Endodermal cell (in vitro differentiated cells): ENCODE results near the gene FCSK. TPM values are rescaled to one million over a fixed set of nuclear protein-coding genes. Genes with fewer than 3 reads are reported as not detected.
A peak's percentile ranks its signal among the peaks of the same experiment; 100 is the strongest.

ENCODE experiments used
- DNase-seq: peaks from one replicate; pipeline ENCODE4 v3.0.0-alpha.2; 2017
- H3K27ac ChIP-seq: 2 replicates; pipeline ENCODE4 v1.5.1; 2013; ENCODE audit warnings: mild to moderate bottlenecking, low read depth, low read length, moderate library complexity
- H3K27me3 ChIP-seq: 2 replicates; pipeline ENCODE4 v1.6.1; 2013; ENCODE audit warnings: mild to moderate bottlenecking, low read length, moderate library complexity; ENCODE audit not compliant: insufficient read depth, control insufficient read depth, poor library complexity, severe bottlenecking
- H3K36me3 ChIP-seq: 2 replicates; pipeline ENCODE4 v1.7.0; 2013; ENCODE audit warnings: mild to moderate bottlenecking, low read length, moderate library complexity; ENCODE audit not compliant: control insufficient read depth, insufficient read depth
- H3K4me1 ChIP-seq: one replicate; pipeline ENCODE4 v1.7.0; 2013; ENCODE audit warnings: low read length; ENCODE audit not compliant: control insufficient read depth, insufficient read depth
- H3K4me3 ChIP-seq: 2 replicates; pipeline ENCODE4 v1.5.1; 2013; ENCODE audit warnings: mild to moderate bottlenecking, low read length, moderate library complexity
- H3K9ac ChIP-seq: 2 replicates; pipeline ENCODE4 v1.6.1; 2013; ENCODE audit warnings: mild to moderate bottlenecking, low read length, moderate library complexity; ENCODE audit not compliant: poor library complexity, severe bottlenecking; ENCODE audit errors: extremely low read depth
- H3K9me3 ChIP-seq: 2 replicates; pipeline ENCODE4 v1.6.1; 2013; ENCODE audit warnings: mild to moderate bottlenecking, low read length, moderate library complexity; ENCODE audit not compliant: control insufficient read depth
- H3K27ac Mint-ChIP-seq: 2 replicates; pipeline ENCODE4 v1.8.0; 2020; ENCODE audit warnings: mixed read lengths
- H3K27me3 Mint-ChIP-seq: 2 replicates; pipeline ENCODE4 v1.8.0; 2021; ENCODE audit warnings: mild to moderate bottlenecking, mixed read lengths; ENCODE audit not compliant: insufficient read depth
- H3K36me3 Mint-ChIP-seq: 2 replicates; pipeline ENCODE4 v1.8.0; 2020; ENCODE audit warnings: low read depth, mixed read lengths
- H3K4me1 Mint-ChIP-seq: 2 replicates; pipeline ENCODE4 v1.8.0; 2020; ENCODE audit warnings: mixed read lengths
- H3K4me3 Mint-ChIP-seq: 2 replicates; pipeline ENCODE4 v1.8.0; 2020; ENCODE audit warnings: mild to moderate bottlenecking, moderate library complexity, mixed read lengths
- H3K9me3 Mint-ChIP-seq: 2 replicates; pipeline ENCODE4 v1.8.0; 2020; ENCODE audit warnings: mild to moderate bottlenecking, mixed read lengths
- WGBS, 2 experiments: methylation state at CpG; one replicate each; pipeline versions ENCODE4 v1.1.5 to v1.1.7; 2013; ENCODE audit warnings: missing lambda C conversion rate in 2 of 2, mixed read lengths in 1 of 2; ENCODE audit not compliant: insufficient coverage in 1 of 2, insufficient read length in 1 of 2; 5-methylcytosine and 5-hydroxymethylcytosine counted together
- total RNA-seq, 2 donors: library from RNA; stranded (reverse); fragmentation: NEBNext Ultra II Directional in 1 of 2; extraction: Animal tissue kit (Norgen Biotek cat#: 25700) in 1 of 2; gene quantifications; 2 replicates in 1 of 2; 3 replicates in 1 of 2; pipeline ENCODE4 v1.2.1, GENCODE V29; 2021
- TF ChIP-seq, protein P1 (sequence below): fragments of 200-600 bp; sonication (generic); conservative IDR thresholded peaks from 2 replicates; pipeline ENCODE4 v1.5.0; 2021; ENCODE audit warnings: antibody characterized with exemption, mild to moderate bottlenecking

Gene FCSK
- total RNA-seq, 2 donors from 2014 or later = 18.7 to 19.5 TPM

DNA sequence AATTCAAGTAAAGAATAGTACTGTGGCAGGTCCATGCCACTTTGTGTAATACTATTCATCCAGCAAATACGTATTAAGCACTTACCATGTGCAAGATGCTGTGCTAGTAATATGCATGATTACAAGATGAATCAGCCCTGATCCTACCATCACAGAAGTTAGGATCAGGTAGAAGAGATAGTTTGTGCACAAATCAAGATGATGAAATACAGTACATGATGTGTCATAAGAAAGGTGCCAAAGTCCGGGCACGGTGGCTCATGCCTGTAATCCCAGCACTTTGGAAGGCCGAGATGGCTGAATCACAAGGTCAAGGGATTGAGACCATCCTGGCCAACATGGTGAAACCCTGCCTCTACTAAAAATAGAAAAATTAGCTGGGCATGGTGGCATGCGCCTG is 58.1 kb downstream of the FCSK start:
- Histone ChIP-seq H3K9me3 (no peaks in the 10 kb centered on the region), H3K27ac (no peak overlapping the region), H3K4me1 (no peaks in the 10 kb centered on the region), H3K4me3 (no peak overlapping the region), H3K36me3 (peaks cover 76% of the 10 kb centered on the region), H3K9ac (no peak overlapping the region), H3K27me3 (no peaks in the 10 kb centered on the region)
- H3K27me3 Mint-ChIP-seq = no peaks in the 10 kb centered on the region
- H3K4me3 Mint-ChIP-seq = no peak overlapping the region
- H3K27ac Mint-ChIP-seq = no peak overlapping the region
- no peak for DNase-seq
- no peaks in the 10 kb centered on the region for H3K9me3 Mint-ChIP-seq
- TF ChIP-seq, protein P1, sequence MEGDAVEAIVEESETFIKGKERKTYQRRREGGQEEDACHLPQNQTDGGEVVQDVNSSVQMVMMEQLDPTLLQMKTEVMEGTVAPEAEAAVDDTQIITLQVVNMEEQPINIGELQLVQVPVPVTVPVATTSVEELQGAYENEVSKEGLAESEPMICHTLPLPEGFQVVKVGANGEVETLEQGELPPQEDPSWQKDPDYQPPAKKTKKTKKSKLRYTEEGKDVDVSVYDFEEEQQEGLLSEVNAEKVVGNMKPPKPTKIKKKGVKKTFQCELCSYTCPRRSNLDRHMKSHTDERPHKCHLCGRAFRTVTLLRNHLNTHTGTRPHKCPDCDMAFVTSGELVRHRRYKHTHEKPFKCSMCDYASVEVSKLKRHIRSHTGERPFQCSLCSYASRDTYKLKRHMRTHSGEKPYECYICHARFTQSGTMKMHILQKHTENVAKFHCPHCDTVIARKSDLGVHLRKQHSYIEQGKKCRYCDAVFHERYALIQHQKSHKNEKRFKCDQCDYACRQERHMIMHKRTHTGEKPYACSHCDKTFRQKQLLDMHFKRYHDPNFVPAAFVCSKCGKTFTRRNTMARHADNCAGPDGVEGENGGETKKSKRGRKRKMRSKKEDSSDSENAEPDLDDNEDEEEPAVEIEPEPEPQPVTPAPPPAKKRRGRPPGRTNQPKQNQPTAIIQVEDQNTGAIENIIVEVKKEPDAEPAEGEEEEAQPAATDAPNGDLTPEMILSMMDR = no peak
- 94 to 95% methylated on average over 4 to 5 of the region's 5 CpGs for WGBS, 2 experiments
- H3K4me1 Mint-ChIP-seq = no peaks in the 10 kb centered on the region
- peaks cover 53% of the 10 kb centered on the region for H3K36me3 Mint-ChIP-seq

DNA sequence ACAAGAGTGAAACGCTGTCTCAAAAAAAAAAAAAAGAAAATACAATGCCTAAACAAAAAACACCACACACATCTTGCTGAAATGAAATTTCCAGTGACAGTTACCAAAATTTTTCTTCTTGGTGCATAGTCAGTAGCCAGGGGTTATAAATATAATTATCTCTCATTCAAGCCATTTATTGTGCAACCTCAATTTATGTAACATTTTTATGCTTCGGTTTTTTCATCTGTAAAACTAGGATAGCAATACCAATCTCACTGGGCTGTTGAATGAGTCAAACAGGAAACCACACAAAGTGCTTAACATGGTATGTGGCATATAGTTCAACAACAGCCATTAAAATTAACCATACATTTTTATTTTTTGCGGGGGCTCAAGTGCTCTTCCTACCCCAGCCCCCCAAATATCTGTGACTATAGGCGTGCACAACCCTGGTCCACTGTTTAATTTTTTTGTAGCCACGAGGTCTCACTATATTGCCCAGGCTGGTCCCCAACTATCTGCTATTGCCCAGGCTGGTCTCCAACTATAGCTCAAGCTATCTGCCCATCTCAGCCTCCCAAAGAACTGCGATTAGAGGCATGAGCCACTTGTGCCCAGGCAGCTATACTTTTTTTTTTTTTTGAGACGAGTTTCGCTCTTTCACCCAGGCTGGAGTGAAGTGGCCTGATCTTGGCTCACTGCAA is 66.4 kb downstream of the FCSK start:
- Histone ChIP-seq H3K4me1 (no peaks in the 10 kb centered on the region), H3K27me3 (no peaks in the 10 kb centered on the region), H3K27ac (no peak overlapping the region), H3K9ac (no peak overlapping the region), H3K4me3 (no peak overlapping the region), H3K36me3 (peaks cover 25% of the 10 kb centered on the region), H3K9me3 (no peaks in the 10 kb centered on the region)
- H3K4me3 Mint-ChIP-seq = no peak overlapping the region
- H3K36me3 Mint-ChIP-seq = peaks cover 24% of the 10 kb centered on the region
- TF ChIP-seq, protein P1 = no peak
- H3K27ac Mint-ChIP-seq = no peak overlapping the region
- no peak for DNase-seq
- no peaks in the 10 kb centered on the region for H3K27me3 Mint-ChIP-seq
- 95 to 97% methylated on average over 5 to 8 of the region's 8 CpGs for WGBS, 2 experiments
- H3K4me1 Mint-ChIP-seq = peaks cover 11% of the 10 kb centered on the region
- no peaks in the 10 kb centered on the region for H3K9me3 Mint-ChIP-seq

DNA sequence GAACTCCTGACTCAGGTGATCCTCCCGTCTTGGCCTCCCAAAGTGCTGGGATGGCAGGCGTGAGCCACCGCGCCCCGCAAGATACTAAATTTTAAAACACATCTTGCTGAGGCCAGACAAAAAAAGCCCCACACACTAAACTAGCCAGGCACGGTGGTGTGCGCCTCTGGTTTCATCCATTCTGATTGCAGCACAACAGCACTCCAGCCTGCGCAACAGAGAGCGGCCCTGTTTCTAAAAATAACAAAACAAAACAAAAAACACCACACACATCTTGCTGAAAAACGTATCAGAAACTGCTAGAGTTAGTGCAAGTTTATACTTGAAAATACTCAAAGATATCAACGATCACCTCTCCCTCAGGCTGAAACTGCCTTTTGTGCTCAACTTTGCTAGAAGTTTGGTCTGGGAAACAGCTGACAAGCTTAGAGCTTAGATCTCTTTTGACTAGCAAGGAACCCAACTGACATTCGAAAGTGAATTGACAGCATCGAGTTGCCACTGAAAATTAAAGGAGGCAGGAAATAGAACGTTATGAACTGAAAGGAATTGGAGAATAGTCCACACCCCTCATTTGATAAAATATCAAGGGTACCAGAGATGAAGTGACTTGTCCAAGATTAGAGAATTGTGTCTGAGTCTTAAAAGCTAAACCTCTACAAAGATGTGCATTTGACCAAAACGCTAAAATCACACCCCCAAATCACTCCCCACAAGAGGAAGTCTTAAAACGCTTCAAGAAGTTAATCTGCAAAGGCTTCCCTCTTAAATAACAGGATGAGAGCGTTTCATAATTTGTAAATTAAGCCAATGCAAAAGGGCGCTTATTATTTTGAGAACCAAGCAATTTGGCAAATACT is 68.1 kb downstream of the FCSK start:
- Histone ChIP-seq H3K27me3 (no peaks in the 10 kb centered on the region), H3K9ac (peak overlapping the region; percentile 96), H3K27ac (no peak overlapping the region), H3K4me1 (no peaks in the 10 kb centered on the region), H3K4me3 (peak overlapping the region; percentile 100), H3K36me3 (peaks cover 23% of the 10 kb centered on the region), H3K9me3 (no peaks in the 10 kb centered on the region)
- peaks cover 25% of the 10 kb centered on the region for H3K4me1 Mint-ChIP-seq
- peaks cover 29% of the 10 kb centered on the region for H3K36me3 Mint-ChIP-seq
- no peaks in the 10 kb centered on the region for H3K27me3 Mint-ChIP-seq
- H3K9me3 Mint-ChIP-seq = no peaks in the 10 kb centered on the region
- DNase-seq = no peak
- H3K4me3 Mint-ChIP-seq = peak overlapping the region; percentile 92
- 58 to 65% methylated on average over 15 to 18 of the region's 18 CpGs for WGBS, 2 experiments
- H3K27ac Mint-ChIP-seq = peak overlapping the region; percentile 96
- TF ChIP-seq, protein P1 = no peak
